Endothelial cell of umbilical vein (primary cell): ENCODE results near the gene RIPK3. TPM values are rescaled to one million over a fixed set of nuclear protein-coding genes. Genes with fewer than 3 reads are reported as not detected.

Experiments
- BruUV-seq: library from RNA; stranded (reverse); fragments of 400-500 nt; replicated peaks from 2 replicates; lab custom pipeline; 2021; lab: Mats Ljungman, UMichigan
- CTCF ChIA-PET: fragments of 300-600, 350-600 bp; sonication (Branson Sonifier 250); formaldehyde crosslinking; loops from one replicate; lab custom pipeline; 2021; ENCODE audit warnings: antibody characterized with exemption, inconsistent platforms; lab: Charles Lee
- POLR2A ChIA-PET: fragments of 300-600, 350-600 bp; sonication (Branson Sonifier 250); formaldehyde crosslinking; loops from one replicate; lab custom pipeline; 2021; ENCODE audit warnings: antibody characterized with exemption, inconsistent platforms; lab: Charles Lee
- DNase-seq: peaks from one replicate; pipeline ENCODE4 v3.0.0-alpha.2; 2011; ENCODE audit warnings: low read depth, low spot score
- FAIRE-seq: peaks from 2 replicates; lab custom pipeline; 2011; peaks lifted over from hg19 to GRCh38; lab: Jason Lieb, UNC
- H2AFZ ChIP-seq: 2 replicates; pipeline ENCODE4 v1.6.0; 2012; ENCODE audit warnings: low read depth, low read length, control low read depth, inconsistent platforms
- H3K27ac ChIP-seq: 2 replicates; pipeline ENCODE4 v1.5.1; 2011; ENCODE audit warnings: low read depth, mild to moderate bottlenecking, control low read depth, low read length, moderate library complexity; ENCODE audit not compliant: insufficient read depth
- H3K27me3 ChIP-seq, 2 experiments: 2 replicates each; pipeline versions ENCODE4 v1.6.0 to v1.6.1; 2011; ENCODE audit warnings: low read length in 2 of 2, mixed read lengths in 1 of 2; ENCODE audit not compliant: control insufficient read depth in 2 of 2, insufficient read depth in 2 of 2
- H3K36me3 ChIP-seq, 2 experiments: 2 replicates in 1 of 2; 3 replicates in 1 of 2; pipeline ENCODE4 v1.5.1; 2011; ENCODE audit warnings: low read length in 2 of 2, mild to moderate bottlenecking in 1 of 2, moderate library complexity in 1 of 2; ENCODE audit not compliant: control insufficient read depth in 2 of 2, insufficient read depth in 2 of 2; ENCODE audit errors: extremely low read depth in 1 of 2
- H3K4me1 ChIP-seq: 3 replicates; pipeline ENCODE4 v1.5.1; 2011; ENCODE audit warnings: mild to moderate bottlenecking, low read length; ENCODE audit not compliant: control insufficient read depth, insufficient read depth; ENCODE audit errors: extremely low read depth
- H3K4me2 ChIP-seq: 2 replicates; pipeline ENCODE4 v1.6.1; 2011; ENCODE audit warnings: low read length, control low read depth, mixed read lengths; ENCODE audit not compliant: insufficient read depth
- H3K4me3 ChIP-seq, 3 experiments: fragments of 200-600 bp in 1 of 3; sonication (generic), shearing (Covaris generic) in 1 of 3; replicated peaks in 1 of 3; 2 replicates each; pipeline ENCODE4 v1.5.1; 2011 to 2016; ENCODE audit warnings: control low read depth in 3 of 3, low read length in 3 of 3, mild to moderate bottlenecking in 2 of 3, inconsistent platforms in 1 of 3, low read depth in 1 of 3, moderate library complexity in 1 of 3; ENCODE audit not compliant: insufficient read depth in 1 of 3
- H3K79me2 ChIP-seq: 2 replicates; pipeline ENCODE4 v1.6.0; 2012; ENCODE audit warnings: low read length, inconsistent platforms; ENCODE audit not compliant: control insufficient read depth, insufficient read depth
- H3K9ac ChIP-seq: replicated peaks from 2 replicates; pipeline ENCODE3; 2011; ENCODE audit warnings: low read length, control low read depth; ENCODE audit not compliant: insufficient read depth; ENCODE audit errors: extremely low read depth
- H3K9me1 ChIP-seq: replicated peaks from 3 replicates; pipeline ENCODE4 v1.6.0; 2011; ENCODE audit warnings: mild to moderate bottlenecking, low read length; ENCODE audit not compliant: control insufficient read depth, insufficient read depth; ENCODE audit errors: extremely low read depth
- H3K9me3 ChIP-seq: replicated peaks from 2 replicates; pipeline ENCODE4 v1.5.1; 2012; ENCODE audit warnings: low read length, inconsistent platforms; ENCODE audit not compliant: control insufficient read depth, insufficient read depth
- H4K20me1 ChIP-seq: replicated peaks from 2 replicates; pipeline ENCODE3; 2011; ENCODE audit warnings: mild to moderate bottlenecking, low read length; ENCODE audit not compliant: control insufficient read depth, insufficient read depth; ENCODE audit errors: extremely low read depth
- CTCF ChIP-seq, 2 donors: IDR thresholded peaks; 1 replicate in 1 of 2; 2 replicates in 1 of 2; pipeline ENCODE4 v1.5.1; 2011; ENCODE audit warnings: low read length in 2 of 2, mild to moderate bottlenecking in 2 of 2, moderate library complexity in 2 of 2, control low read depth in 1 of 2, inconsistent platforms in 1 of 2, low read depth in 1 of 2; ENCODE audit not compliant: insufficient read depth in 1 of 2; ENCODE audit errors: extremely low read depth in 1 of 2
- GATA2 ChIP-seq: IDR thresholded peaks from 2 replicates; pipeline ENCODE4 v1.7.0; 2011; ENCODE audit warnings: low read depth, mild to moderate bottlenecking, moderate library complexity, mixed read lengths, low read length; ENCODE audit not compliant: insufficient read length, insufficient read depth
- POLR2A ChIP-seq: IDR thresholded peaks from 2 replicates; pipeline ENCODE4 v1.6.1; 2012; ENCODE audit warnings: low read depth, mild to moderate bottlenecking, control low read depth, low read length
- POLR2AphosphoS5 ChIP-seq: IDR thresholded peaks from 2 replicates; pipeline ENCODE4 v1.6.1; 2012; ENCODE audit warnings: low read depth, mild to moderate bottlenecking, control low read depth, low read length, moderate library complexity; ENCODE audit not compliant: insufficient read depth
- dilution Hi-C: fragments of 300-500 bp; cut with MboI; formaldehyde crosslinking; loops from one replicate; pipeline ENCODE4 v1.15.0; 2019; ENCODE audit warnings: low sequenced_read_pairs; ENCODE audit not compliant: extremely low pct_ligation_motif_present
- intact Hi-C: fragments of 100-400 bp; cut with micrococcal nuclease; formaldehyde crosslinking; loops from one replicate; pipeline ENCODE4 v1.10.0; 2022
- polyA plus RNA-seq, 4 experiments: library from polyadenylated mRNA; depleted of rRNA in 3 of 4; stranded (reverse) in 3 of 4; unstranded in 1 of 4; fragments of >200 nt; gene quantifications; 2 replicates each; pipeline versions ENCODE4 v1.2.1 to v1.2.3, GENCODE V29; 2011 to 2012; ENCODE audit warnings: missing spikeins in 1 of 4
- total RNA-seq: library from RNA; stranded (reverse); gene quantifications from 2 replicates; pipeline ENCODE4 v1.2.3, GENCODE V29; 2021

The RIPK3 gene
- total and polyA plus RNA-seq, 2 donors (not counting 3 experiments of a cell fraction or from before 2014, with no cell fraction given) = 3.1 to 5.1 TPM

GRCh38 chr14:24297190-24297964 is 42.4 kb downstream of the RIPK3 start:
- Histone ChIP-seq H3K27ac (no peak overlapping the region), H3K4me2 (no peak overlapping the region), H3K4me1 (peaks cover 22% of the 10 kb centered on the region), H3K27me3 (no peaks in the 10 kb centered on the region), H4K20me1 (no peaks in the 10 kb centered on the region), H3K9ac (no peak overlapping the region), H2AFZ (no peak overlapping the region), H3K4me3 (no peak overlapping the region), H3K36me3 (peaks cover 5 to 11% of the 10 kb centered on the region in 2 experiments), H3K9me3 (no peaks in the 10 kb centered on the region), H3K79me2 (peaks cover 11% of the 10 kb centered on the region), H3K9me1 (no peaks in the 10 kb centered on the region)
- dilution Hi-C loops = no loop called here
- DNase-seq (peak; percentile 40), FAIRE-seq (no peak)
- ChIA-PET CTCF (interaction anchor here (0.7 to 5.5 kb wide), 30 partner anchors 12 to 284 kb away, joined by 3 to 199 read pairs (median 8); partner anchors contain the start of genes CHMP4A, CIDEB, IPO4 and IRF9), POLR2A (interaction anchor here (0.6 to 1.5 kb wide), 3 partner anchors 55 to 82 kb away, joined by 3 to 7 read pairs (median 3); partner anchors contain the start of genes MDP1 and TINF2)
- intact Hi-C loops = loop anchor here (1.0 to 5.0 kb wide), 4 partner anchors 109 to 239 kb away; partner anchors contain the start of genes IPO4, IRF9, PSME2 and RNF31
- BruUV-seq = no TSS peak
- TF ChIP-seq POLR2A (no peak), GATA2 (peak; percentile 56), CTCF (IDR thresholded peaks at IDR 0.05; ENCODE audit: extremely low read depth in 1 of 2, insufficient read depth in 1 of 2, low read depth in 1 of 2, low read length in 2 of 2) (peak; percentile 13 to 45), POLR2AphosphoS5 (no peak)
